Cardiac fibroblast (primary cell): ENCODE results near the gene FBXO11.

Experiments used
- DNase-seq, 2 donors: peaks; one replicate each; pipeline versions ENCODE4 v3.0.0 to v3.0.0-alpha.2; 2010; ENCODE audit warnings: low read depth in 2 of 2
- H3K4me3 ChIP-seq, 2 donors: replicated peaks in 1 of 2; 1 replicate in 1 of 2; 2 replicates in 1 of 2; pipeline ENCODE4 v1.5.1; 2011; ENCODE audit warnings: low read depth in 2 of 2, low read length in 2 of 2, mild to moderate bottlenecking in 2 of 2, moderate library complexity in 1 of 2
- TF ChIP-seq, protein P1 (sequence below): IDR thresholded peaks from one replicate; pipeline ENCODE4 v1.5.1; 2011; ENCODE audit warnings: low read depth, mild to moderate bottlenecking, low read length, inconsistent platforms

The FBXO11 gene

DNA sequence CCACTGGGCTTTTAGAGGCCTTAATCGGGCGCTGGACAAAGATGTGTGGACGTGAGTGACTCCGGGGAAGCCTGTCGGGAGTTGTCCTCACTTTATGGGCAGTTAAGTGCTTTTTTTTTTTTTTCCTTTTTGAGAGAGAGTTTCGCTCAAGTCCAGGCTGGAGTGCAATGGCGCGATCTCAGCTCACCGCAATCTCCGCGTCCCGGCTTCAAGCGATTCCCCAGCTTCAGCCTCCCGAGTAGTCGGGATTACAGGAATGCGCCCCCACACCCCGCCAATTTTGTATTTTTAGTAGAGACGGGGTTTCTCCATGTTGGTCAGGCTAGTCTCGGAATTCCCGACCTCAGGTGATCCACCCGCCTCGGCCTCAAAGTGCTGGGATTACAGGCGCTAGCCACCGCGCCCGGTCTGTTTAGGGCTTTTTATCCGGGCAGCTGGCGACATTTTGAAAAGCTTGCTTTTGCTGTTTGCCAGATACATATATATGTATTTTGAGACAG is 121.9 kb downstream of the FBXO11 start:
- H3K4me3 ChIP-seq = peak overlapping the region; percentile 80 to 88
- peak; percentile 37 to 40 for DNase-seq
- TF ChIP-seq, protein P1, sequence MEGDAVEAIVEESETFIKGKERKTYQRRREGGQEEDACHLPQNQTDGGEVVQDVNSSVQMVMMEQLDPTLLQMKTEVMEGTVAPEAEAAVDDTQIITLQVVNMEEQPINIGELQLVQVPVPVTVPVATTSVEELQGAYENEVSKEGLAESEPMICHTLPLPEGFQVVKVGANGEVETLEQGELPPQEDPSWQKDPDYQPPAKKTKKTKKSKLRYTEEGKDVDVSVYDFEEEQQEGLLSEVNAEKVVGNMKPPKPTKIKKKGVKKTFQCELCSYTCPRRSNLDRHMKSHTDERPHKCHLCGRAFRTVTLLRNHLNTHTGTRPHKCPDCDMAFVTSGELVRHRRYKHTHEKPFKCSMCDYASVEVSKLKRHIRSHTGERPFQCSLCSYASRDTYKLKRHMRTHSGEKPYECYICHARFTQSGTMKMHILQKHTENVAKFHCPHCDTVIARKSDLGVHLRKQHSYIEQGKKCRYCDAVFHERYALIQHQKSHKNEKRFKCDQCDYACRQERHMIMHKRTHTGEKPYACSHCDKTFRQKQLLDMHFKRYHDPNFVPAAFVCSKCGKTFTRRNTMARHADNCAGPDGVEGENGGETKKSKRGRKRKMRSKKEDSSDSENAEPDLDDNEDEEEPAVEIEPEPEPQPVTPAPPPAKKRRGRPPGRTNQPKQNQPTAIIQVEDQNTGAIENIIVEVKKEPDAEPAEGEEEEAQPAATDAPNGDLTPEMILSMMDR = no peak

DNA sequence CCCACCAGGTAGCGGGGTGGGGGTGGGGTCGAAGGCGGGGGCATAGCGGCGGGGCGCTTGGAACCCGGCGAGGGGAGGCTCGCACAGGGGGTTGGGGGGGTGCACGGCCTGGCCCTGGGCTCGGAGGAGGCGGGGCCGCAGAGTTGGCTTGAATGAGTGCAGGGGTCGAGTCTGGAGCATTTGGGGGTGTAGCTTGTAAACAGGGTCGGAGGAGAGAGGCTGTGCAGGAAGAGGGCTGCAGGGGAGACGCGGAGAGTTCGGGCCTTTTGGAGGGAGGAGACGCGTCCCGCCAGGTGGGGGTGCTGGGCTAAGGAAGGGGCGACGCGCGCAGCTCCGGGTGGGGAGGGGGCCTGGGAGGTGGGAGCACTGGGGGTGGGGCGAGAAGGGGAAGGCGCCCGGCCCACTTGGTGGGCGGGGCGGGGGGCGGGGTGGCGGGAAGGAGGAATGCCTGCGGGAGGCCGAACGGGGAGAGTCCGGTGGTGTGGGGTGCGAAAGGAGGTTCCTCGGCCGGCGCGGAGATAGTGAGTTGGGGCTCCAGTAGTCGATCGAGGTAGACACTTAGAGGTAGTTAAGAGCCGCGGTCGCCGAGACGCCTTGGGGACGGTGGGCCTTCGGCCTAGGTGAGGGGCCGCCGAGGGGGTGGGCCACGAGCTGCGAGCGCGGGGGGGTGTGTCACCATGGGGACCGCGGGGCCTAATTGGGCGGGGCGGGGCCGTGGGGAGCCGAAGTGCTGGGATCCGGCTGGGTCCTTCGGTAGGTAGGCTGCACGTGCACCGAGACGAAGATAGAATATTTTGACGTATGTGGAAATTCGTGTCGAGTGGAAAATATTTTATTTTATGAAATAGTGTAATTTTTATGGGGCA is 122.6 kb downstream of the FBXO11 start:
- peak overlapping the region; percentile 80 to 88 for H3K4me3 ChIP-seq
- DNase-seq = peak; percentile 47 to 50
- TF ChIP-seq, protein P1 = no peak

DNA sequence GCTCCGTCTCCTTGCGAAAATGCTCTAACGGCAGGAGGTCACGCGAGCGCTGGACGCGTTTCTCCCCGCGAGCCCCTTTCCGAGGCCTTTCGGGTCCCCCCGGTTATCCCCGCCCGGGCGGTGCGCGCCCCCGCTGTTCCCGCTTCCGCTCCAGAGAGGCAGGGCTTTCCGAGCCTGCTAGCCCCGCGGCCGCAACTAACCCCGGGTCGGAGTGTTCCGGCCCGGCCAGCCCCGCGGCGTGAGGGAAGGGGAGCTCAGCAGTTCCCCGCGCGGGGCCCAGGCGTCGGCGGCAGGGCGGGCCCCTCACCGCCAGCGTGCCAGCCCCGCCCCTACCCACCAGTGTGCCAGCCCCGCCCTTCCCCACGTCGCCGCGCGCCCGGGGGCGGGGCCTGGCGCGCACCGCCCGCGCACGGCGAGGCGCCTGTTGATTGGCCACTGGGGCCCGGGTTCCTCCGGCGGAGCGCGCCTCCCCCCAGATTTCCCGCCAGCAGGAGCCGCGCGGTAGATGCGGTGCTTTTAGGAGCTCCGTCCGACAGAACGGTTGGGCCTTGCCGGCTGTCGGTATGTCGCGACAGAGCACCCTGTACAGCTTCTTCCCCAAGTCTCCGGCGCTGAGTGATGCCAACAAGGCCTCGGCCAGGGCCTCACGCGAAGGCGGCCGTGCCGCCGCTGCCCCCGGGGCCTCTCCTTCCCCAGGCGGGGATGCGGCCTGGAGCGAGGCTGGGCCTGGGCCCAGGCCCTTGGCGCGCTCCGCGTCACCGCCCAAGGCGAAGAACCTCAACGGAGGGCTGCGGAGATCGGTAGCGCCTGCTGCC is 123.4 kb downstream of the FBXO11 start, which contains the start of gene MSH6:
TSS of gene MSH6 (plus strand) at position 475 of the 815 bp plus-strand sequence. CDS start at position 564, 89 bp downstream.
- peak; percentile 84 to 92 for DNase-seq
- TF ChIP-seq, protein P1 = no peak
- H3K4me3 ChIP-seq = peak within 1 kb of the TSS; percentile 80 to 88

DNA sequence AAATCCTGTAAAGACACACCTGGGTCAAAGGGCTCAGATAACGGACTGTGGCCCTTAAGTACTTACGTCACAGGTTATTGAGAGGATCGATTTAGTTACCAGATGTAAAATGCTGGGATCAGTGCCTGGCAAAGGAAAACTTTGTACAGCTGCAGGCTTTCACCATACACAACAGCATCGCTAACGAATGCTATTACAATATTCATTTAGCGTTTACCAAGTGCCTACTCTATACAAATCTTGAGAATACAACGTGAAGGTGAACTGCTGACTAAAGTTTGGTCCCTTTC is 124.0 kb downstream of the FBXO11 start:
- DNase-seq = no peak
- TF ChIP-seq, protein P1 = no peak
- peak overlapping the region; percentile 63 to 65 for H3K4me3 ChIP-seq

DNA sequence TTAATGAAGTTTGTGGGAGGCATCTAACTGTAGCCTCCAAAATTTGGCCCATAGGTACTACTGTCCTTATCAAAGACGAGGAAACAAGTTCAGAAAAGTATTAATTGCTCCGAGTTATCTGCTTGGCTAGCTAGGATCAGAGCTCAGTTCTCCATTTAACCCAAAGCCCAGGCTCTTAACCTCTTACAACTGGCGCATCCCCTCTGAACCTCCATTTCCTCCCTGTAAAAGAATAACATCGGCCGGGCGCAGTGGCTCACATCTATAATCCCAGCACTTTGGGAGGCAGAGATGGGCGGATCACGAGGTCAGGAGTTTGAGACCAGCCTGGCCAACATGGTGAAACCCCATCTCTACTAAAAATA is 126.9 kb downstream of the FBXO11 start:
- TF ChIP-seq, protein P1 = no peak
- no peak overlapping the region for H3K4me3 ChIP-seq
- DNase-seq = no peak

DNA sequence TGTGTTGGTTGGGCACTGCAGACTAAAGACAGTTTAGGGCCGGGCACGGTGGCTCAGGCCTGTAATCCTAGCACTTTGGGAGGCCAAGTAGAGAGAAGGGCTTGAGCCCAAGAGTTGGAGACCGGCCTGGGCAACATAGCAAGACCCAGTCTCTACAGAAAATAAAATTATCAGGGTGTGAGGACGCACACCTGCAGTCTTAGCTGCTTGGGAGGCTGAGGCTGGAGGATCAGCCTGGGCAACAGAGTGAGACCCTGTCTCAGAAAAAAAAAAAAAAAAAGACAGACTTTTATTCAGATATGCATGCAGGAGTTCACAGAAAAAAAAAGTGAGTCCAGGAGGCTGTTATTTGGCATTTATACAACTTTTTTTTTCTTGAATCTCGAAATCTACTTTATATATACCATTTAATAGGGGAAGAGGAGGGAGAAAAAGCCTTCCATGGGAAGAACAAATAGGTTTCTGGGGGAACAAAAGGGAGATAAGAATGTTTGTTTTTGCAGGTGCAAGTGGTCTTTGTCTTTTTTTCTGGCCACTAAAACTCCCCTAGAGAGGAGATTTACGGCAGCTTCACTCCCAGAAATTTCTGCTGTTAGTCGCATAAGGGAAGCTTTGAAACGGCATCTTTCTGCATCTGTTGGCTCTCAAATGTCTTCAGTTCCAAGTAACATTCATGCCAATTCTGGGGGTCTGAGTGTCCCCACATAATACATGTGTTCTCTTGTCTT is 127.4 kb downstream of the FBXO11 start:
- no peak overlapping the region for H3K4me3 ChIP-seq
- no peak for DNase-seq
- TF ChIP-seq, protein P1 = no peak
